Right cardiac atrium (tissue), 5 donors: ENCODE data around the gene ZNF497. TPM values are rescaled to one million over a fixed set of nuclear protein-coding genes. Genes with fewer than 3 reads are reported as not detected.

ENCODE experiments used
- ATAC-seq, 2 donors: fragments of 200-7000 bp; cut with Tn5 transposase; one replicate each; pipeline versions ENCODE4 v1.8.0 to v1.9.1; 2020; ENCODE audit warnings: moderate library complexity in 2 of 2, mild to moderate bottlenecking in 1 of 2
- DNase-seq, 3 donors: peaks; one replicate each; pipeline ENCODE4 v3.0.0-alpha.2; 2020
- H3K27ac ChIP-seq: one replicate; pipeline ENCODE4 v1.5.1; 2013; ENCODE audit warnings: mild to moderate bottlenecking, low read length, control low read depth, moderate library complexity
- H3K27me3 ChIP-seq: one replicate; pipeline ENCODE4 v1.6.1; 2013; ENCODE audit not compliant: control insufficient read depth, insufficient read depth
- H3K4me1 ChIP-seq: one replicate; pipeline ENCODE4 v1.6.1; 2013; ENCODE audit warnings: low read length; ENCODE audit not compliant: control insufficient read depth, insufficient read depth
- H3K4me3 ChIP-seq: one replicate; pipeline ENCODE4 v1.5.1; 2013; ENCODE audit warnings: low read length, control low read depth
- H3K9me3 ChIP-seq: one replicate; pipeline ENCODE4 v1.6.1; 2013; ENCODE audit warnings: low read length; ENCODE audit not compliant: control insufficient read depth
- WGBS: extraction: QIAGEN DNeasy Blood & Tissue Kit; methylation state at CpG from one replicate; pipeline ENCODE4 v1.1.7; 2013; 5-methylcytosine and 5-hydroxymethylcytosine counted together
- intact Hi-C, 4 donors: fragments of 100-400 bp; cut with DNase I; formaldehyde crosslinking; loops; one replicate each; pipeline versions ENCODE4 v1.11.0 to v1.14.0; 2022 to 2023
- polyA plus RNA-seq: library from polyadenylated mRNA; stranded (reverse); fragments of 200-250 nt; gene quantifications from one replicate; pipeline ENCODE4 v1.2.3, GENCODE V29; 2013
- total RNA-seq, 4 donors: library from RNA; stranded (reverse); fragmentation: NEBNext Ultra II Directional; extraction: Animal tissue kit (Norgen Biotek cat#: 25700); gene quantifications; one replicate each; pipeline ENCODE4 v1.2.1, GENCODE V29; 2021
- donor health status: healthy with polysubstance abuse.
- donor health status: DM: no; HTN: yes; CAD: no.
- donor health status: DM: no; HTN: no; CAD: no.
- donor health status: DM: no; HTN: yes; CAD: no; lungs with severe emphysema.
- donor health status: DM: yes; HTN: yes; CAD: no.

ZNF497 gene
- total and polyA plus RNA-seq, 5 donors, result 0.27 to 1.1 (median 0.42) TPM

GRCh38 chr19:58335630-58336029 is 26.9 kb downstream of the ZNF497 start:
- H3K9me3 ChIP-seq, result no peaks in the 10 kb centered on the region
- intact Hi-C loops, result no loop called here
- no peaks in the 10 kb centered on the region for H3K4me1 ChIP-seq
- ATAC-seq (no peak), DNase-seq (peak in 1 of 3 donors; percentile 53)
- no peak overlapping the region for H3K27ac ChIP-seq
- H3K4me3 ChIP-seq, result no peak overlapping the region
- WGBS, result 87% methylated on average over 3 of the region's 3 CpGs
- H3K27me3 ChIP-seq, result no peaks in the 10 kb centered on the region

- no peak for ATAC-seq
- no peaks in the 10 kb centered on the region for H3K4me1 ChIP-seq
- no peak overlapping the region for H3K27ac ChIP-seq
- intact Hi-C loops, result no loop called here
- no peaks in the 10 kb centered on the region for H3K9me3 ChIP-seq
- peak in 1 of 3 donors; percentile 44 for DNase-seq
- H3K4me3 ChIP-seq, result no peak overlapping the region
- 95% methylated on average over 19 of the region's 19 CpGs for WGBS
- no peaks in the 10 kb centered on the region for H3K27me3 ChIP-seq
Measured at GRCh38 chr19:58334691-58335249, 27.8 kb downstream of the ZNF497 start.

GRCh38 chr19:58332697-58333096 is 29.9 kb downstream of the ZNF497 start:
- Histone ChIP-seq H3K9me3 (no peaks in the 10 kb centered on the region), H3K27me3 (no peaks in the 10 kb centered on the region), H3K4me3 (no peak overlapping the region), H3K4me1 (no peaks in the 10 kb centered on the region), H3K27ac (no peak overlapping the region)
- DNase-seq, result no peak
- intact Hi-C loops, result no loop called here
- 88% methylated on average over 1 of the region's 1 CpG for WGBS
- no peak for ATAC-seq

- ATAC-seq (no peak), DNase-seq (no peak)
- H3K27me3 ChIP-seq, result no peaks in the 10 kb centered on the region
- no peak overlapping the region for H3K27ac ChIP-seq
- H3K4me3 ChIP-seq, result no peak overlapping the region
- H3K4me1 ChIP-seq, result no peaks in the 10 kb centered on the region
- H3K9me3 ChIP-seq, result no peaks in the 10 kb centered on the region
- 59% methylated on average over 4 of the region's 4 CpGs for WGBS
- intact Hi-C loops, result no loop called here
Measured at GRCh38 chr19:58330458-58330857, 32.1 kb downstream of the ZNF497 start.

GRCh38 chr19:58328999-58329398 is 33.6 kb downstream of the ZNF497 start:
- intact Hi-C loops, result no loop called here
- 67% methylated on average over 10 of the region's 10 CpGs for WGBS

GRCh38 chr19:58326914-58327726 is 35.4 kb downstream of the ZNF497 start, which contains the start of gene ZSCAN22:
TSS of gene ZSCAN22 (plus strand) at chr19:58326994. CDS start at chr19:58334803, 7,809 bp downstream.
- Histone ChIP-seq H3K4me3 (peak within 1 kb of the TSS; percentile 73), H3K27ac (peak within 1 kb of the TSS; percentile 83), H3K4me1 (no peaks in the 10 kb centered on the region), H3K27me3 (no peaks in the 10 kb centered on the region), H3K9me3 (no peaks in the 10 kb centered on the region)
- intact Hi-C loops, result no loop called here
- WGBS, result under 1% methylated on average over 62 of the region's 62 CpGs
- DNase-seq, result peak; percentile 98 to 99 (median 98)
- ATAC-seq, result peak; percentile 98

More at GRCh38 chr19:58328999-58329398, 33.6 kb downstream of the ZNF497 start:
- Histone ChIP-seq H3K27me3 (no peaks in the 10 kb centered on the region), H3K4me1 (no peaks in the 10 kb centered on the region), H3K27ac (no peak overlapping the region), H3K9me3 (no peaks in the 10 kb centered on the region), H3K4me3 (no peak overlapping the region)
- ATAC-seq, result no peak
- no peak for DNase-seq

- Histone ChIP-seq H3K4me3 (peak overlapping the region; percentile 73), H3K27ac (peak overlapping the region; percentile 45), H3K4me1 (no peaks in the 10 kb centered on the region), H3K27me3 (no peaks in the 10 kb centered on the region), H3K9me3 (no peaks in the 10 kb centered on the region)
- DNase-seq (peak in 1 of 3 donors; percentile 58), ATAC-seq (no peak)
- intact Hi-C loops, result no loop called here
- WGBS, result 4% methylated on average over 9 of the region's 9 CpGs
Measured at GRCh38 chr19:58326501-58326913, 36.0 kb downstream of the ZNF497 start.

- WGBS, result 89% methylated on average over 6 of the region's 6 CpGs
- no peak for ATAC-seq
- intact Hi-C loops, result no loop called here
Measured at GRCh38 chr19:58325311-58326022, 37.1 kb downstream of the ZNF497 start.

GRCh38 chr19:58319241-58319640 is 43.3 kb downstream of the ZNF497 start:
- H3K27me3 ChIP-seq, result no peaks in the 10 kb centered on the region
- no peak overlapping the region for H3K4me3 ChIP-seq
- no peaks in the 10 kb centered on the region for H3K4me1 ChIP-seq
- no peaks in the 10 kb centered on the region for H3K9me3 ChIP-seq
- intact Hi-C loops, result no loop called here
- H3K27ac ChIP-seq, result no peak overlapping the region
- DNase-seq (no peak), ATAC-seq (no peak)
- WGBS, result 93% methylated on average over 10 of the region's 10 CpGs

More at GRCh38 chr19:58325311-58326022, 37.1 kb downstream of the ZNF497 start:
- Histone ChIP-seq H3K27ac (no peak overlapping the region), H3K27me3 (no peaks in the 10 kb centered on the region), H3K4me3 (no peak overlapping the region), H3K4me1 (no peaks in the 10 kb centered on the region), H3K9me3 (no peaks in the 10 kb centered on the region)
- no peak for DNase-seq

GRCh38 chr19:58318297-58318696 is 44.3 kb downstream of the ZNF497 start:
- H3K27ac ChIP-seq, result no peak overlapping the region
- WGBS, result 80% methylated on average over 4 of the region's 4 CpGs
- no peaks in the 10 kb centered on the region for H3K4me1 ChIP-seq
- DNase-seq, result no peak
- H3K4me3 ChIP-seq, result no peak overlapping the region
- H3K27me3 ChIP-seq, result no peaks in the 10 kb centered on the region
- intact Hi-C loops, result no loop called here
- no peaks in the 10 kb centered on the region for H3K9me3 ChIP-seq
- no peak for ATAC-seq
